IPS-18c (cell line): ENCODE data around the gene SLC38A8.

ENCODE experiments used
- H3K4me3 ChIP-seq: 2 replicates; pipeline ENCODE4 v1.7.0; 2013; ENCODE audit warnings: low read depth, mild to moderate bottlenecking, low read length, moderate library complexity; ENCODE audit not compliant: insufficient read depth
- H3K9me3 ChIP-seq: one replicate; pipeline ENCODE4 v1.6.1; 2013; ENCODE audit warnings: mild to moderate bottlenecking, low read length, moderate library complexity; ENCODE audit not compliant: control insufficient read depth, insufficient read depth

SLC38A8 gene

GRCh38 chr16:84042879-84043485 lies 387 bp upstream of the SLC38A8 start:
- no peaks in the 10 kb centered on the region for H3K9me3 ChIP-seq

DNA sequence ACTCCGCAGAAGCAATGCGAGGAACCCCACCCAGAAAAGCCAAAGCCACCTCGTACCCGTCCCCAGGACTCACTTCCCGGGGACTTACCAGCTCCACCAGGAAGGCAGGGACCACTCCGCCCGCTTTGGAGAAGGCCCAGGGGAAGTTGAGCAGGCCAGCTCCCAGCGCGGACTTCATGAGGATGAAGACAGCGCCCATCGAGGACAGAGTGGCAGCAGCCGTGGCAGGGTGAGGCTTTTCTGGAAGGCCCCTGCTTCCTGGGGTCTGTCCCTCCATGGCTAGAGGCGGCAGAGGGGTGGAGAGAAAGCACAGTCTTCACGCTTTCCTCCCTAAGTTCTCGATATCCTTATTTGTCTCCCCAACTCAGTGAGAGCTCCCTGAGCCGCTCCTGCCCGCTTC lies 714 bp downstream of the SLC38A8 start:
- no peak overlapping the region for H3K4me3 ChIP-seq
- H3K9me3 ChIP-seq = peaks cover 2% of the 10 kb centered on the region

More at GRCh38 chr16:84042879-84043485, 387 bp upstream of the SLC38A8 start:
- H3K4me3 ChIP-seq = no peak overlapping the region

GRCh38 chr16:84040823-84041820 lies 1.5 kb downstream of the SLC38A8 start:
- Histone ChIP-seq H3K9me3 (peaks cover 4% of the 10 kb centered on the region), H3K4me3 (no peak overlapping the region)

- H3K4me3 ChIP-seq = no peak overlapping the region
Measured at GRCh38 chr16:84040226-84040822, 2.3 kb downstream of the SLC38A8 start.

DNA sequence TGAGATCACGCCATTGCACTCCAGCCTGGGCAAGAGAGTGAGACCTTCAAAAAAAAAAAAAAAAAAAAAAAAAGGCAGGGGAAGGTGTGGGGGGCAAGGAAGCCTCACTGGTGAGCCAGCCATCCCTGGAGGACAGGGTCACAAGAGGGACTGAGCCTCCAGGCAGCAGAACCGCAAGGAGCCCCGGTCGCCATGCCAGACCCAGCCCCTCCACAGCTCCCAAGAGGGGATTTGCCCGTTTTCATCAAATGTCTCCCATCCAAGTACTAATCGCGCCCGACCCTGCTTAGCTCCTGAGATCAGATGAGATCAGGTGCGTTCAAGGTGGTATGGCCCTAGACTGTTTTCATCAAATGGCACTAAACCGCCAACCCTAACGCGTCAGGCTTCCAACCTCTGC lies 2.9 kb downstream of the SLC38A8 start:
- Histone ChIP-seq H3K9me3 (peaks cover 6% of the 10 kb centered on the region), H3K4me3 (no peak overlapping the region)

More at GRCh38 chr16:84040226-84040822, 2.3 kb downstream of the SLC38A8 start:
- peaks cover 6% of the 10 kb centered on the region for H3K9me3 ChIP-seq

DNA sequence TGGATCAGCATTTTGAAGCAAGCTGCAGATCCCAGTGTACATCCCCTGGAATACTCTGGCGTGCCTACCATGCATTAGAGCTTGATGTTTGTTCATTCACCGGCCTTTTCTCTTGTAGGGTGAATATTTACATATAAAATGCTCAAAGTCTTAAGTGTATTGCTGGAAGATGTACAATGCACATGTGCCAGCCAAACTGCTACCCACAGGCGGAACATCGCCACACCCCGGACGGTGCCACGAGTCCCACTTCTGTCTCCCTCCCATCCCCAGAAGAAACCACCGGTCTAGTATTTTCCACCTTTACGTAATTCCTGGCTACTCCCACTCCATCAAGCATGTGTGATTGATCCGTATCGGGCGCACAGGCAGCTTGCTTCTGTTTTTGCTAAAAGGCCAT lies 4.1 kb downstream of the SLC38A8 start:
- H3K9me3 ChIP-seq = peaks cover 6% of the 10 kb centered on the region
- H3K4me3 ChIP-seq = no peak overlapping the region

GRCh38 chr16:84036982-84037425 lies 5.6 kb downstream of the SLC38A8 start:
- H3K9me3 ChIP-seq = peaks cover 6% of the 10 kb centered on the region
- H3K4me3 ChIP-seq = no peak overlapping the region

- Histone ChIP-seq H3K9me3 (peaks cover 6% of the 10 kb centered on the region), H3K4me3 (no peak overlapping the region)
Measured at GRCh38 chr16:84036131-84036530, 6.5 kb downstream of the SLC38A8 start.

- peaks cover 9% of the 10 kb centered on the region for H3K9me3 ChIP-seq
- no peak overlapping the region for H3K4me3 ChIP-seq
Measured at GRCh38 chr16:84034516-84034915, 8.1 kb downstream of the SLC38A8 start.

GRCh38 chr16:84033251-84034195 lies 9.1 kb downstream of the SLC38A8 start:
- Histone ChIP-seq H3K9me3 (peaks cover 9% of the 10 kb centered on the region), H3K4me3 (no peak overlapping the region)

DNA sequence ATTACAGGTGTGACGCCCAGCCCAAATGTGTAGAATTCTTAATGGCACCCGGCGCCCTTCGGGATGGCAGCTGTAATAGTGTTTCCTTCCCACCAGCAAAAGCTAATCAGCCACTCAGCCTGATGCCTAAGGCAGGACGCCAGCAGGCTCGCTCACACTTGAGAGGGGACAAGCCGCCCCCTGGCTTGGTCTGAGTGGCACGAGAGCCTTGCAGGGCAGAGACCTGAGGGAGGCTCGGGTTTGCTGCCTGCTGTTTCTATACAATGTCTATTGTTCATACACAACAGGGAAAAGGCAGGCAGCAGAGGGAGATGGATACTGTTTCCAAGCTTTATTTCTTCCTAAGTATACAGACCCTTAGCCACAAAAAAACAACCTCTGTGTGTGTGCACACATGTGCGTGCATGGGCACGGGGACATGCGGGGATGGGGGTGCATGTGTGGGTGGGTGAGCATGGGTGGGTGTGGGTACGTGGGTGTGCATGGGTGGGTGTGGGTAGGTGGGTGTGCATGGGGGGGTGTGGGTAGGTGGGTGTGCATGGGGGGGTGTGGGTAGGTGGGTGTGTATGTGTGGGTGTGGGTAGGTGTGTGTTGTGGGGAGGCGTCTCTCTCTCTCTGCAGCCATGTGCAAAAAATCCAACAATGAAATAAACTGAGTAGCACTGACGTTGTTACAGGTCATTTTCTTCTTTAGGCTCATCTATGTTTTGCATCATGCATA lies 10.0 kb downstream of the SLC38A8 start:
- no peak overlapping the region for H3K4me3 ChIP-seq
- peaks cover 9% of the 10 kb centered on the region for H3K9me3 ChIP-seq

DNA sequence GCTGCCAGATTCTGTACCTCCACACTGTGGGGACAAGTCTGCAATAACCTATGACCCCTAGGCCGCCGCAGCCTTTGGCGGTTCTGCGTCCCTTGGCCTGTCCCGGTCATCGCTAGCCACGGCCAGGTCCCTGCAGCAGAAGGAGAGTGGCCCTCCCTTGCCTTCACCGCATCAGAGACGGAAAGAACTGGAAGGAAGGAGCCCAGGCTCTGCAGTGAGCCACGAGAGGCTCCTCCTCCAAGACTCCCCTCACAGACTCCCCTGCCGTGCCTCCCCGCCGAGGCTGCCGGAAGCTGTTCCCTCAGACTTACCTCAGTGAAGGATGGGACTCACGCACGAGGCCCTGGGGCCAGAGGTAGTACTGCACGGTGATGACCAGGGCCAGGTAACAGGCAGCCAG lies 11.0 kb downstream of the SLC38A8 start:
- peaks cover 7% of the 10 kb centered on the region for H3K9me3 ChIP-seq
- H3K4me3 ChIP-seq = no peak overlapping the region

GRCh38 chr16:84029297-84030047 lies 13.1 kb downstream of the SLC38A8 start:
- Histone ChIP-seq H3K4me3 (no peak overlapping the region), H3K9me3 (peaks cover 2% of the 10 kb centered on the region)

DNA sequence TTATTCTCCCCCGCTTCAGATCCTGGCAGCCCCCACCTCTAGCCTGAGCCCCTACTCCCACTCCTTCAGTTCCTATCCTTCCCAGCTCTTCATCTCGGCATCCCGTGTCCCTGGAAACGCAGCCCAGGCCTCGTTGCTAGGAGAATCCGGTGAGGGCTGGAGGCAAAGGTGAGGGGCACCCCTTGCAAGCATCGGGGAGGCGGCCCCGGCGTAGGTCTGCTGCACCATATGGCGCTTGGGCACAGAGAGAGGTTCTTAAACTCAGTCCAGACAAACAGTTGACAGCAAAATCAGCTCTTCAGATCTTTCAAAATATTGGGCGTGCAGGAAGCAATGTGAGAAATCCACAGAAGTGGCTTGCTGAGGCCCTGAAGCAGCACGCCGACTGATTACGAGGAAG lies 15.0 kb downstream of the SLC38A8 start:
- peaks cover 2% of the 10 kb centered on the region for H3K9me3 ChIP-seq
- no peak overlapping the region for H3K4me3 ChIP-seq

- H3K9me3 ChIP-seq = peaks cover 3% of the 10 kb centered on the region
Measured at GRCh38 chr16:84026606-84027005, 16.0 kb downstream of the SLC38A8 start.

GRCh38 chr16:84024854-84025253 lies 17.7 kb downstream of the SLC38A8 start:
- H3K9me3 ChIP-seq = peaks cover 5% of the 10 kb centered on the region
- H3K4me3 ChIP-seq = no peak overlapping the region

More at GRCh38 chr16:84026606-84027005, 16.0 kb downstream of the SLC38A8 start:
- no peak overlapping the region for H3K4me3 ChIP-seq
